Panc1 (cell line): ENCODE results near the gene SHBG. TPM values are rescaled to one million over a fixed set of nuclear protein-coding genes. Genes with fewer than 3 reads are reported as not detected.

Experiments used
- ATAC-seq: fragments of 200-7000 bp; cut with Tn5 transposase; 2 replicates; pipeline ENCODE4 v1.9.1; 2020; ENCODE audit warnings: mild to moderate bottlenecking, moderate library complexity
- BruUV-seq: library from RNA; stranded (reverse); fragments of 400-500 nt; replicated peaks from 2 replicates; lab custom pipeline; 2021; lab: Mats Ljungman, UMichigan
- CTCF ChIA-PET: fragments of 300-600 bp; sonication (Branson Sonifier 250); formaldehyde crosslinking; loops from one replicate; lab custom pipeline; 2022; ENCODE audit warnings: antibody characterized with exemption; lab: Charles Lee
- POLR2A ChIA-PET: fragments of 300-600 bp; sonication (Branson Sonifier 250); formaldehyde crosslinking; loops from one replicate; lab custom pipeline; 2022; ENCODE audit warnings: antibody characterized with exemption; lab: Charles Lee
- DNase-seq: peaks from one replicate; pipeline ENCODE4 v3.0.0-alpha.2; 2010; ENCODE audit warnings: low read depth, low spot score
- H3K27ac ChIP-seq: 2 replicates; pipeline ENCODE4 v1.5.1; 2011; ENCODE audit warnings: mild to moderate bottlenecking, low read length, inconsistent platforms
- H3K27me3 ChIP-seq: fragments of 200-500 bp; sonication (Bioruptor generic); 2 replicates; pipeline ENCODE4 v1.6.0; 2014; ENCODE audit warnings: low read length, inconsistent platforms; ENCODE audit not compliant: control insufficient read depth, insufficient read depth
- H3K36me3 ChIP-seq: fragments of 200-500 bp; sonication (Bioruptor generic); 2 replicates; pipeline ENCODE4 v1.5.1; 2014; ENCODE audit warnings: inconsistent platforms, mild to moderate bottlenecking, low read length, moderate library complexity; ENCODE audit not compliant: control insufficient read depth, insufficient read depth
- H3K4me1 ChIP-seq: 2 replicates; pipeline ENCODE4 v1.5.1; 2011; ENCODE audit warnings: inconsistent platforms, mild to moderate bottlenecking, low read length, moderate library complexity; ENCODE audit not compliant: control insufficient read depth, insufficient read depth
- H3K4me3 ChIP-seq, 2 experiments: 2 replicates each; pipeline ENCODE4 v1.5.1; 2011 to 2012; ENCODE audit warnings: low read depth in 2 of 2, low read length in 2 of 2, mild to moderate bottlenecking in 2 of 2, inconsistent platforms in 1 of 2, moderate library complexity in 1 of 2
- H3K9me3 ChIP-seq: fragments of 200-500 bp; sonication (Bioruptor generic); 2 replicates; pipeline ENCODE4 v1.5.1; 2014; ENCODE audit warnings: low read depth, mild to moderate bottlenecking, inconsistent platforms, low read length, moderate library complexity; ENCODE audit not compliant: control insufficient read depth, insufficient read depth
- POLR2AphosphoS5 ChIP-seq: IDR thresholded peaks from 2 replicates; pipeline ENCODE4 v1.6.1; 2012; ENCODE audit warnings: mild to moderate bottlenecking, low read depth, low read length, moderate library complexity
- SIN3A ChIP-seq: IDR thresholded peaks from 2 replicates; pipeline ENCODE4 v1.6.1; 2012; ENCODE audit warnings: low read depth, mild to moderate bottlenecking, low read length, moderate library complexity, borderline replicate concordance; ENCODE audit not compliant: insufficient read depth
- TCF7L2 ChIP-seq: IDR thresholded peaks from 2 replicates; pipeline ENCODE4 v1.6.1; 2011; ENCODE audit warnings: mild to moderate bottlenecking, low read depth, low read length, inconsistent platforms
- in situ Hi-C: cut with HindIII; loops from 2 replicates; pipeline ENCODE4 v1.10.0; 2016; ENCODE audit warnings: low sequenced_read_pairs, low pct_unique_long_range_greater_than_20kb
- intact Hi-C: fragments of 100-400 bp; cut with micrococcal nuclease; formaldehyde crosslinking; loops from one replicate; pipeline ENCODE4 v1.10.0; 2022; ENCODE audit not compliant: unreplicated experiment
- total RNA-seq: library from RNA; stranded (reverse); gene quantifications from one replicate; pipeline ENCODE4 v1.2.1, GENCODE V29; 2021; ENCODE audit not compliant: unreplicated experiment
- TF ChIP-seq, protein P1 (sequence below): fragments of 450-650 bp; IDR thresholded peaks from 2 replicates; pipeline ENCODE4 v1.5.1; 2017; ENCODE audit warnings: mild to moderate bottlenecking
- TF ChIP-seq, protein P2 (sequence below), 2 experiments: IDR thresholded peaks; 2 replicates each; pipeline ENCODE4 v1.6.1; 2011 to 2012; ENCODE audit warnings: low read depth in 2 of 2, control low read depth in 1 of 2, low read length in 1 of 2, mild to moderate bottlenecking in 1 of 2, moderate library complexity in 1 of 2; ENCODE audit not compliant: insufficient read depth in 1 of 2

SHBG gene
- total RNA-seq, 1 experiment from 2014 or later, result 1.2 TPM

DNA sequence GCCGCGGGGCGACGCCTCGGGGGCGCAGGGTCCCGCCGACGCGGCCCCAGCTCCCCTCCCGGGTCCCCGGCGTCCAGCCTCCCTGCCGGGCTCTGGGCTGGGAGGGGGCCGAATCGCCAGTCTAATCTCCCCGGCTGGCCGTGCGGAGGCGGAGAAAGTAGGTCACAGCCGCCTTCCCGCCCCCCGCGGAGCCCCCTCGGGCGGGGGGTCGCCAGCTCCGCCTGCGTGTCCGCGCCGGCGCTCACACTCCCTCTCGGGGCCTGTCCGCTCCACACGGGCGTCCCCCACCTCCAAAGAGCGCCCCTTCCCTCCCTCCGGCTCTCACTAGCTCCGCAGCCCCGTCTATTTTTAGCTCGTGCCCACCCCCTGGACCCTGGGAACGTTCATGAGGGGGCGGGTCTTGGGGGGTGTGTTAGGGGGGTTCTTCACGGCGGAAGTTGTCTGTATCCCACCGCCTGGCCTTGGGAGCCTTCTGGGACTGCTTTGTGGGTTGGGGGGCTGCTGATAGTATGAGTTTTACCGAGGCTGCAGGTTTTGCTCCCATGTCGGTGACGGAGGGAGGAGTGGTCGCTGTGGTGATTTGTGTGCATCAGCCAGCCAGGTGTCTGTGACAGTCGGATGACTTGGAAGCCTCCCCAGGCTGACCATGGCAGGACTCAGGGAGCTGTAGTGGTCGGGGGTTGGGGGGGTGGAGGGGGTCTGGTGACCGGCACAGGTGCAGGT is 21.9 kb downstream of the SHBG start:
- ChIA-PET POLR2A (interaction anchor here (0.7 kb wide), 1 partner anchor 310 kb away, joined by 3 read pairs; no protein-coding TSS in a partner anchor), CTCF (interaction anchor here (1.2 kb wide), 1 partner anchor 36 kb away, joined by 3 read pairs; the partner anchor contains the start of gene TP53)
- BruUV-seq, result no TSS peak
- DNase-seq (no peak), ATAC-seq (no peak)
- no peaks in the 10 kb centered on the region for H3K9me3 ChIP-seq
- H3K27me3 ChIP-seq, result peaks cover 2% of the 10 kb centered on the region; the same call in 1 of the 2 replicates
- no peaks in the 10 kb centered on the region for H3K36me3 ChIP-seq
- no peak overlapping the region for H3K27ac ChIP-seq
- intact Hi-C loops (no loop called here), in situ Hi-C loops (no loop called here)
- no peak for TF ChIP-seq TCF7L2
- TF ChIP-seq POLR2AphosphoS5, result no peak
- TF ChIP-seq, protein P1, sequence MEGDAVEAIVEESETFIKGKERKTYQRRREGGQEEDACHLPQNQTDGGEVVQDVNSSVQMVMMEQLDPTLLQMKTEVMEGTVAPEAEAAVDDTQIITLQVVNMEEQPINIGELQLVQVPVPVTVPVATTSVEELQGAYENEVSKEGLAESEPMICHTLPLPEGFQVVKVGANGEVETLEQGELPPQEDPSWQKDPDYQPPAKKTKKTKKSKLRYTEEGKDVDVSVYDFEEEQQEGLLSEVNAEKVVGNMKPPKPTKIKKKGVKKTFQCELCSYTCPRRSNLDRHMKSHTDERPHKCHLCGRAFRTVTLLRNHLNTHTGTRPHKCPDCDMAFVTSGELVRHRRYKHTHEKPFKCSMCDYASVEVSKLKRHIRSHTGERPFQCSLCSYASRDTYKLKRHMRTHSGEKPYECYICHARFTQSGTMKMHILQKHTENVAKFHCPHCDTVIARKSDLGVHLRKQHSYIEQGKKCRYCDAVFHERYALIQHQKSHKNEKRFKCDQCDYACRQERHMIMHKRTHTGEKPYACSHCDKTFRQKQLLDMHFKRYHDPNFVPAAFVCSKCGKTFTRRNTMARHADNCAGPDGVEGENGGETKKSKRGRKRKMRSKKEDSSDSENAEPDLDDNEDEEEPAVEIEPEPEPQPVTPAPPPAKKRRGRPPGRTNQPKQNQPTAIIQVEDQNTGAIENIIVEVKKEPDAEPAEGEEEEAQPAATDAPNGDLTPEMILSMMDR, result no peak
- no peak for TF ChIP-seq SIN3A
- TF ChIP-seq, protein P2, sequence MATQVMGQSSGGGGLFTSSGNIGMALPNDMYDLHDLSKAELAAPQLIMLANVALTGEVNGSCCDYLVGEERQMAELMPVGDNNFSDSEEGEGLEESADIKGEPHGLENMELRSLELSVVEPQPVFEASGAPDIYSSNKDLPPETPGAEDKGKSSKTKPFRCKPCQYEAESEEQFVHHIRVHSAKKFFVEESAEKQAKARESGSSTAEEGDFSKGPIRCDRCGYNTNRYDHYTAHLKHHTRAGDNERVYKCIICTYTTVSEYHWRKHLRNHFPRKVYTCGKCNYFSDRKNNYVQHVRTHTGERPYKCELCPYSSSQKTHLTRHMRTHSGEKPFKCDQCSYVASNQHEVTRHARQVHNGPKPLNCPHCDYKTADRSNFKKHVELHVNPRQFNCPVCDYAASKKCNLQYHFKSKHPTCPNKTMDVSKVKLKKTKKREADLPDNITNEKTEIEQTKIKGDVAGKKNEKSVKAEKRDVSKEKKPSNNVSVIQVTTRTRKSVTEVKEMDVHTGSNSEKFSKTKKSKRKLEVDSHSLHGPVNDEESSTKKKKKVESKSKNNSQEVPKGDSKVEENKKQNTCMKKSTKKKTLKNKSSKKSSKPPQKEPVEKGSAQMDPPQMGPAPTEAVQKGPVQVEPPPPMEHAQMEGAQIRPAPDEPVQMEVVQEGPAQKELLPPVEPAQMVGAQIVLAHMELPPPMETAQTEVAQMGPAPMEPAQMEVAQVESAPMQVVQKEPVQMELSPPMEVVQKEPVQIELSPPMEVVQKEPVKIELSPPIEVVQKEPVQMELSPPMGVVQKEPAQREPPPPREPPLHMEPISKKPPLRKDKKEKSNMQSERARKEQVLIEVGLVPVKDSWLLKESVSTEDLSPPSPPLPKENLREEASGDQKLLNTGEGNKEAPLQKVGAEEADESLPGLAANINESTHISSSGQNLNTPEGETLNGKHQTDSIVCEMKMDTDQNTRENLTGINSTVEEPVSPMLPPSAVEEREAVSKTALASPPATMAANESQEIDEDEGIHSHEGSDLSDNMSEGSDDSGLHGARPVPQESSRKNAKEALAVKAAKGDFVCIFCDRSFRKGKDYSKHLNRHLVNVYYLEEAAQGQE (IDR thresholded peaks at IDR 0.05; ENCODE audit: insufficient read depth in 1 of 2, low read depth in 2 of 2, low read length in 1 of 2), result no peak
- peak overlapping the region in 1 of 2 experiments; percentile 26; a peak in 2 of 4 replicates for H3K4me3 ChIP-seq
- H3K4me1 ChIP-seq, result no peaks in the 10 kb centered on the region

DNA sequence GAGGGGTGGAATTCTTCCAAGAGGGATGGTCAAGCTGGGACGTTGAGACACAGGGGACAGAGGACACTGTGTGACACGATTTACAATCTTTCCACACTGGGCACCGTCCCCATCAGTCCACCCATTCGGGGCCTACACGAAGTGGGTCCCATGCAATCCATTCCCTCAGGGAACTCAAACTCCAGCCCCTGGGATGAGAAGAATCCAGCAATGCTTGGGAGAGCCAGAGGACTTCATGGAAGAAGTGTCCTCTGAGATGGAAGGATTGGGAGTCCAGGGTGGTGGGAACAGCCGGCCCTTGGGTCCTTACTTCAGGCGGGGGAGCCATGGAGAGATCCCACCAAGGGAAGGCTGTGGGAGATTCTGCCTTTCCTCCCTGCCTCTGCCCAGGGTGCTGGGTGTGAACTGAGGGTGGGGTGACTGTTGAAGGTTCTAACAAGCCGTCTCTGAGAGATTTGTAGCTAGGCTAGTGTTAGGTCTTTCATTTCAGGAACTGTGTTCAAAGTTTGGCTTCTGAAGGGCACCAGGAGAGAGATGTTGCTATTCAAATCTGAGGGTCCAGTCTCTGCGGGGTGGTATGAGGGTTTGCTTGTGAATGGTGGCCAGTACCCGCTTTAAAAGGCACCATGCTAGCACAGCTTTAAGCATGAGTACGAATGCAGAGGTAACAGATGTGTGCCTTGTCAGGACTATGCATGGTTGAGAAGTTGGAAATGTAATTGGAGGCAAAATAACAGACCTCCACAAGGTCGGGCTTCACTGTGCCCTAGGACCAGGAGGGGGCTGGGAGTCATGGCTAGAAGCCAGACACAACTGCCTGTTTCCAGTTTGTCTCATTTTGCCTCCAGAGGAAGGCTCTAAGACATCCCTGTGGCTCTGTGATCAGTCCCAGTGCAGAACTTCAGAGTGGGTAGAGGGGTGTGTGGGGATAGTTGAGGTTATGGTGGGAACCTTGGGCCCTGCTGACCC is 22.7 kb downstream of the SHBG start:
- ATAC-seq (no peak), DNase-seq (no peak)
- no peaks in the 10 kb centered on the region for H3K36me3 ChIP-seq
- in situ Hi-C loops (no loop called here), intact Hi-C loops (no loop called here)
- no peak overlapping the region for H3K4me3 ChIP-seq
- no peaks in the 10 kb centered on the region for H3K9me3 ChIP-seq
- no peak for TF ChIP-seq TCF7L2
- H3K27ac ChIP-seq, result no peak overlapping the region
- H3K27me3 ChIP-seq, result peaks cover 2% of the 10 kb centered on the region; the same call in 1 of the 2 replicates
- no TSS peak for BruUV-seq
- POLR2A ChIA-PET, result no interaction called here
- no peaks in the 10 kb centered on the region; the same call in 1 of the 2 replicates for H3K4me1 ChIP-seq
- CTCF ChIA-PET, result no interaction called here
